HEK293 (cell line): ENCODE data around the gene CDCA5.

Source experiments
- CTCF ChIP-seq: fragments of 450-650 bp; formaldehyde crosslinking; IDR thresholded peaks from 2 replicates; pipeline ENCODE4 v1.5.1; 2016; ENCODE audit warnings: missing biosample characterization, missing genetic modification characterization
- MZF1 ChIP-seq: fragments of 450-650 bp; formaldehyde crosslinking; IDR thresholded peaks from 2 replicates; pipeline ENCODE4 v1.5.1; 2017; ENCODE audit warnings: missing biosample characterization, missing genetic modification characterization, borderline replicate concordance
- YY1 ChIP-seq: fragments of 450-650 bp; formaldehyde crosslinking; IDR thresholded peaks from 2 replicates; pipeline ENCODE4 v1.5.1; 2018; ENCODE audit warnings: missing biosample characterization, missing genetic modification characterization
- ZNF121 ChIP-seq: fragments of 450-650 bp; formaldehyde crosslinking; IDR thresholded peaks from 2 replicates; pipeline ENCODE4 v1.5.1; 2016; ENCODE audit warnings: missing biosample characterization, missing genetic modification characterization
- ZNF211 ChIP-seq: fragments of 450-650 bp; formaldehyde crosslinking; IDR thresholded peaks from 2 replicates; pipeline ENCODE4 v1.5.1; 2016; ENCODE audit warnings: low read depth, missing biosample characterization, missing genetic modification characterization
- ZNF501 ChIP-seq: fragments of 450-650 bp; formaldehyde crosslinking; IDR thresholded peaks from 2 replicates; pipeline ENCODE4 v1.5.1; 2016; ENCODE audit warnings: missing biosample characterization, missing genetic modification characterization
- ZNF639 ChIP-seq: fragments of 450-650 bp; formaldehyde crosslinking; IDR thresholded peaks from 2 replicates; pipeline ENCODE4 v1.5.1; 2016; ENCODE audit warnings: missing biosample characterization, missing genetic modification characterization
- ZSCAN30 ChIP-seq: fragments of 450-650 bp; IDR thresholded peaks from 2 replicates; pipeline ENCODE4 v1.5.1; 2018; ENCODE audit warnings: missing biosample characterization, mild to moderate bottlenecking, missing genetic modification characterization, moderate library complexity

GRCh38 chr11:65109231-65110198 is 25.7 kb upstream of the CDCA5 start:
- no peak for TF ChIP-seq CTCF (tag by site-specific recombination)
- no peak for TF ChIP-seq ZNF121 (tag by site-specific recombination)
- TF ChIP-seq MZF1: no peak
- TF ChIP-seq ZNF211: no peak
- no peak for TF ChIP-seq ZSCAN30 (tag by site-specific recombination)
- no peak for TF ChIP-seq ZNF501 (tag by site-specific recombination)
- no peak for TF ChIP-seq YY1 (tag by site-specific recombination)
- TF ChIP-seq ZNF639 (tag by site-specific recombination): no peak
